Coronary artery (tissue), 2 donors: ENCODE measurements around the gene AHCYL1.
A peak's percentile ranks its signal among the peaks of the same experiment; 100 is the strongest.
"Not testable (repeated sequence)": the region's sequence is repeated elsewhere in the genome, so short reads cannot be mapped to it uniquely, and the experiment has no call there.

Experiments used
- DNase-seq: peaks from one replicate; pipeline ENCODE4 v3.0.0-alpha.2; 2017; ENCODE audit warnings: low spot score
- H3K27ac ChIP-seq, 2 donors: fragments of 200-600 bp; sonication (generic); one replicate each; pipeline ENCODE4 v1.5.1; 2016 to 2019
- H3K4me3 ChIP-seq: fragments of 200-600 bp; sonication (generic); 2 replicates; pipeline ENCODE4 v1.5.1; 2016; ENCODE audit warnings: mild to moderate bottlenecking, moderate library complexity
- TF ChIP-seq, protein P1 (sequence below): fragments of 200-600 bp; sonication (generic); IDR thresholded peaks from one replicate; pipeline ENCODE4 v1.5.1; 2019; ENCODE audit warnings: antibody characterized with exemption

The AHCYL1 gene

DNA sequence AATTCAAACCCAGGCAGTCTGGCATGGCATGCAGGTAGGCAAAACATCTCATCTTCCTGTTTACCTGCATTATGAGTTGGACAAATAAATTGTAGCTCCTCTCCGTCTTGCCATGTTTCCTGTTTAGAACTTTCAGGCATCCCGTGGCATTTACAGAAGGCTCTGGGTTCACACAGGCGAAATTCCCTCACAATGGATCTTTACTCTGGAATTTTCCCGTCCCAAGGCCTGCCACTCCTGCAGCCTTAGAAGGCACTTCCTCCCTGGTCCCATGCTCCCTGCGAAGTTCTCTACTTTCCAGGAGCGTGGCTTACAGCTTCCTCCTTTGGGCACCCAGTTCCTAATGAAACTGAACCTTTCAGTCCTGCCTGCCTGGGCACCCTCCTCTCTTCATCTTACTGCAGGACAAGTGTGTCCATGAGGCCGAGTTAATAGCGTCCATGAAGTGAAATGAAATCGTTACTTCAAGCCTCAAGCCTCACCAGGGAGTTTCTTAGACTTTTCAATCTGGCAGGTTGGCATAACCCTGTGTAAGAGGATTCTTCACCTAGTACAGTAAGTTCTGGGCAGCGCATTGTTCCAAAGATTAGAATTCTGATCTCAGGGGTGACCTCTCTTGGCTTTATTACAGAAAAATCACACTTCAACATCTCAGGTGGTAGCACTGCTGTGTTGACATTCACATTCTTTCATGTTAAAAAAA is 36.8 kb upstream of the AHCYL1 start:
- H3K27ac ChIP-seq: no peak overlapping the region
- no peak overlapping the region for H3K4me3 ChIP-seq
- TF ChIP-seq, protein P1, sequence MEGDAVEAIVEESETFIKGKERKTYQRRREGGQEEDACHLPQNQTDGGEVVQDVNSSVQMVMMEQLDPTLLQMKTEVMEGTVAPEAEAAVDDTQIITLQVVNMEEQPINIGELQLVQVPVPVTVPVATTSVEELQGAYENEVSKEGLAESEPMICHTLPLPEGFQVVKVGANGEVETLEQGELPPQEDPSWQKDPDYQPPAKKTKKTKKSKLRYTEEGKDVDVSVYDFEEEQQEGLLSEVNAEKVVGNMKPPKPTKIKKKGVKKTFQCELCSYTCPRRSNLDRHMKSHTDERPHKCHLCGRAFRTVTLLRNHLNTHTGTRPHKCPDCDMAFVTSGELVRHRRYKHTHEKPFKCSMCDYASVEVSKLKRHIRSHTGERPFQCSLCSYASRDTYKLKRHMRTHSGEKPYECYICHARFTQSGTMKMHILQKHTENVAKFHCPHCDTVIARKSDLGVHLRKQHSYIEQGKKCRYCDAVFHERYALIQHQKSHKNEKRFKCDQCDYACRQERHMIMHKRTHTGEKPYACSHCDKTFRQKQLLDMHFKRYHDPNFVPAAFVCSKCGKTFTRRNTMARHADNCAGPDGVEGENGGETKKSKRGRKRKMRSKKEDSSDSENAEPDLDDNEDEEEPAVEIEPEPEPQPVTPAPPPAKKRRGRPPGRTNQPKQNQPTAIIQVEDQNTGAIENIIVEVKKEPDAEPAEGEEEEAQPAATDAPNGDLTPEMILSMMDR: no peak
- DNase-seq: no peak

DNA sequence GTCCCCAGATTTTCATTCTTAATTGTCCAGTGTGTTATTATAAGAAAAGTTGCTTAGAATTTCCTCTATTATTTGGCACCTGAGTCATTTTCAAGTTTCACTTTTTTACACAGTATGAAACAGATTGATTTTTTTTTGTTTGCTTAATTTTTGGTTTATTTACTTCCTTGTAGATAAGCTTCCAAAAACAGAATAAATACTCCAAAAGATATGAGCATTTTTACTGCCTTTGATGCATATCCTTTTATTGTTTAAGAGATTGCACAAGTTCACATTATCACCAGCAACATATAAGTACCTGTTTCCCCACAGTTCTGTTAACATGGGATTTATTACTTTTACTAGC is 36.3 kb upstream of the AHCYL1 start:
- H3K4me3 ChIP-seq: no peak overlapping the region
- TF ChIP-seq, protein P1: no peak
- DNase-seq: no peak
- no peak overlapping the region for H3K27ac ChIP-seq

DNA sequence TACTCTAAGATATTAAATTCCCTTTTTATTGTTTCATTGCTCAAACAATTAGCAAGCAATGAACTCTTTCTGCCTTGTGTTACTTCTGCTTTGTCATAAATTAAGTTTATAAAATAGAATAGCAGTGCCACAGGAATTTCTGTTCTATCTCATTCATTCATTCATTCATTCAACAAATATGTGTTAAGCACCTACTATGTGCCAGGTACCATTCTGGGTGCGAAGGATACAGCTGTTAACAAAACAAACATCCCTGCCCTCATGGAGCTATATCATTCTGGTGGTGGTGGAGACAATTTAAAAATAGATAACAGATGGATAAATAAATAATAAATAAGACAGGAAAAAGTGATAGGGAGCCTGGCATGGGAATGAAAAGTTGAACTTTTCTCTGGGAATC is 34.5 kb upstream of the AHCYL1 start:
- DNase-seq: no peak
- Histone ChIP-seq H3K27ac (no peak overlapping the region), H3K4me3 (no peak overlapping the region)
- TF ChIP-seq, protein P1: no peak

DNA sequence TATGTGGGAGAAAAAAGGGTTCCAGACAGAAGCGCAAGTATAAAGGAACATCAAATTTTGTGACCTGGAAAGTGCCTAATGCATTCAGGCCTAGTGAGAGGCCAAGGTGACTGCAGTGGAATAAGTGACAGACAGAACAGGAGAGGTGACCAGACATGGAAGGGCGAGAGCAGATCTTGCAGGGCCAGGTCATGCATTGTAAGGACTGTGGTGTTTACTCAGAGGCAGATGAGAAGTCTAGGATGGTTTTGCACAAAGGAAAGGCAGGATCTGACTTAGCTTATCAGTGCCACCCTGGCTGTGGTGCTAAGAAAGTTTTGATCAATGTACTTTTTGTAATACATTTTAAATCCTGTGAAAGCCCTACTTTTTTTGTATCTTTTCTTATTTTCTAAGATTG is 34.1 kb upstream of the AHCYL1 start:
- TF ChIP-seq, protein P1: no peak
- no peak overlapping the region for H3K4me3 ChIP-seq

DNA sequence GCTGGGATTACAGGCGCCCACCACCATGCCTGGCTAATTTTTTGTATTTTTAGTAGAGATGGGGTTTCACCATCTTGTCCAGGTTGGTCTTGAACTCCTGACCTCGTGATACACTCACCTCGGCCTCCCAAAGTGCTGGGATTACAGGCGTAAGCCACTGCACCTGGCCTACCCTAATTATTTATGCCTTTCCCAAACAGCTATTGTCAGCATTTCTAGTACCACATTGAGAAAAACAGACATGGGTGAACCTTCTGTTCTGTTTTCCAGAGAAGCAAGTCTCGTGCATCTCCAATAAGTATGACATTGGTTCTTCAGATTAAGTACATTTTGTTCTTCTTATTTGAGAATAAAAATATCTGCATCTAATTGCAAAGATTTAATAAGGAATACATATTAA is 33.1 kb upstream of the AHCYL1 start:
- H3K4me3 ChIP-seq, DNase-seq, H3K27ac ChIP-seq: not testable (repeated sequence)

More for the DNA sequence above, 34.1 kb upstream of the AHCYL1 start:
- H3K27ac ChIP-seq: no peak overlapping the region
- no peak for DNase-seq

DNA sequence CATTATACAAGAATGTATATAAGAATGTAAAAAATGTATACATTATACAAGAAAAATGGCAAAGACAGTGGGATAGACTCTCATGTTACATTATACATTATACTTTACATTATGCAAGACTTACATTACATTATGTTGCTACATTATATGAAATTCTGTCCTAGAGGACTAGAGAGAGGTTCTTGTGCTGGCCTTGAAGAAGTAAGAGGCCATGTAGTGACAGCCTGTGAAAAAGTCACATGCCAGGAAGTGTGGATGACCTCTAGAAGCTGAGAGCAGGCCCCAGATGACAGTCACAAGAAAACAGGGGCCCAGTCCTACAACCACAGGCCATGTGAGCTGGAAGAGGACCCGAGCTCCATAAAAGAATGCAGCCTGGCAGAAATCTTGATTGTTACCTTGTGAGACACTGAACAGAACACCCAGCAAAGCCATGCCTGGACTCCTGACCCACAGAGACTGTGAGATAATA is 30.5 kb upstream of the AHCYL1 start:
- TF ChIP-seq, protein P1: no peak
- H3K27ac ChIP-seq: no peak overlapping the region
- H3K4me3 ChIP-seq: no peak overlapping the region
- no peak for DNase-seq

DNA sequence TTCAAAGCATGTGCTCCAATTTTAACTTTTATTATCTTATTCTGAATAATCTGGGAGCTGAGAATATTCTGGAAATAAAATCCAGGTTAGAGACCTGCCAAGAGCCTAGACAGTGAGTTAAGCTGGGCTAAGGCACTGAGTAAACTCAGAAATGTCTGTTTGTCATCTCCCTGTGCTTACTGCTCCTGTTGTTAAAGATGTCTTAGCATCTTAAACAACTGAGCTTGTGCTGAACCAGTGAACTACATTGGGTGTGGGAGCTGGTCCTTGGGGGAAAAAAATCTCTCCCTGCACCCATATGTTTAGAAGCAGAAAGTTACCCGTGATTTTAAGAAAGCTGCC is 25.0 kb upstream of the AHCYL1 start:
- H3K4me3 ChIP-seq: no peak overlapping the region
- TF ChIP-seq, protein P1: no peak
- H3K27ac ChIP-seq: peak overlapping the region in 1 of 2 donors; percentile 15
- DNase-seq: no peak
